H9 (cell line): Measurements from ENCODE around the gene KCNH1. TPM values are rescaled to one million over a fixed set of nuclear protein-coding genes. Genes with fewer than 3 reads are reported as not detected.
A peak's percentile ranks its signal among the peaks of the same experiment; 100 is the strongest.

Source experiments
- DNase-seq: peaks from one replicate; pipeline ENCODE4 v3.0.0-alpha.2; 2017
- H2AFZ ChIP-seq: one replicate; pipeline ENCODE4 v1.6.1; 2013; ENCODE audit warnings: mild to moderate bottlenecking, low read length, control low read depth, moderate library complexity
- H2AK5ac ChIP-seq: 2 replicates; pipeline ENCODE4 v1.6.1; 2013; ENCODE audit warnings: low read length, control low read depth, mixed read lengths; ENCODE audit not compliant: insufficient read length
- H2BK120ac ChIP-seq: one replicate; pipeline ENCODE4 v1.6.1; 2013; ENCODE audit warnings: low read depth, mild to moderate bottlenecking, low read length, control low read depth, inconsistent platforms; ENCODE audit not compliant: poor library complexity, severe bottlenecking
- H2BK12ac ChIP-seq: 2 replicates; pipeline ENCODE4 v1.6.1; 2013; ENCODE audit warnings: low read length, control low read depth, mixed read lengths, low read depth; ENCODE audit not compliant: insufficient read length
- H2BK15ac ChIP-seq: 2 replicates; pipeline ENCODE4 v1.6.1; 2013; ENCODE audit warnings: low read depth, low read length, control low read depth
- H2BK20ac ChIP-seq: one replicate; pipeline ENCODE4 v1.6.1; 2013; ENCODE audit warnings: low read depth, mild to moderate bottlenecking, low read length, control low read depth, inconsistent platforms; ENCODE audit not compliant: poor library complexity, severe bottlenecking
- H2BK5ac ChIP-seq: 2 replicates; pipeline ENCODE4 v1.6.1; 2013; ENCODE audit warnings: low read length, control low read depth, mixed read lengths; ENCODE audit not compliant: insufficient read length
- H3K14ac ChIP-seq: 2 replicates; pipeline ENCODE4 v1.6.1; 2013; ENCODE audit warnings: low read length, control low read depth; ENCODE audit not compliant: insufficient read depth
- H3K18ac ChIP-seq: 2 replicates; pipeline ENCODE4 v1.6.1; 2013; ENCODE audit warnings: low read depth, mild to moderate bottlenecking, mixed read lengths, low read length, control low read depth; ENCODE audit not compliant: insufficient read length
- H3K23ac ChIP-seq: 2 replicates; pipeline ENCODE4 v1.6.1; 2013; ENCODE audit warnings: low read length, control low read depth, mixed read lengths, low read depth; ENCODE audit not compliant: insufficient read length
- H3K23me2 ChIP-seq: 2 replicates; pipeline ENCODE4 v1.6.1; 2013; ENCODE audit warnings: low read depth, mild to moderate bottlenecking, mixed read lengths, low read length, control low read depth; ENCODE audit not compliant: insufficient read length, poor library complexity, severe bottlenecking
- H3K27ac ChIP-seq: 2 replicates; pipeline ENCODE4 v1.5.1; 2013; ENCODE audit warnings: low read length, control low read depth, mixed read lengths, low read depth; ENCODE audit not compliant: insufficient read length
- H3K27me3 ChIP-seq: 2 replicates; pipeline ENCODE4 v1.6.1; 2013; ENCODE audit warnings: low read length, control low read depth, inconsistent platforms; ENCODE audit not compliant: insufficient read depth
- H3K4ac ChIP-seq: 2 replicates; pipeline ENCODE4 v1.6.1; 2013; ENCODE audit warnings: low read depth, mild to moderate bottlenecking, control low read depth, inconsistent platforms, low read length, moderate library complexity
- H3K4me1 ChIP-seq: 2 replicates; pipeline ENCODE4 v1.6.1; 2013; ENCODE audit warnings: low read length, control low read depth, inconsistent platforms; ENCODE audit not compliant: insufficient read depth
- H3K4me2 ChIP-seq: 2 replicates; pipeline ENCODE4 v1.6.1; 2013; ENCODE audit warnings: low read length, control low read depth, mixed read lengths; ENCODE audit not compliant: insufficient read length, insufficient read depth
- H3K56ac ChIP-seq: 2 replicates; pipeline ENCODE4 v1.6.1; 2013; ENCODE audit warnings: low read depth, mild to moderate bottlenecking, mixed read lengths, low read length, control low read depth; ENCODE audit not compliant: insufficient read length
- H3K79me1 ChIP-seq: 2 replicates; pipeline ENCODE4 v1.6.1; 2013; ENCODE audit warnings: low read depth, mild to moderate bottlenecking, moderate library complexity, low read length, control low read depth, inconsistent platforms; ENCODE audit not compliant: insufficient read depth, poor library complexity, severe bottlenecking
- H3K79me2 ChIP-seq: 2 replicates; pipeline ENCODE4 v1.6.1; 2013; ENCODE audit warnings: low read length, control low read depth, inconsistent platforms; ENCODE audit not compliant: insufficient read depth
- H3K9ac ChIP-seq: 2 replicates; pipeline ENCODE4 v1.6.1; 2013; ENCODE audit warnings: low read length, control low read depth, mixed read lengths; ENCODE audit not compliant: insufficient read length; ENCODE audit errors: extremely low read depth
- H3K9me3 ChIP-seq: one replicate; pipeline ENCODE4 v1.6.1; 2013; ENCODE audit warnings: low read depth, low read length, inconsistent platforms; ENCODE audit not compliant: control insufficient read depth
- H3T11ph ChIP-seq: one replicate; pipeline ENCODE4 v1.6.1; 2013; ENCODE audit warnings: mild to moderate bottlenecking, low read length, control low read depth, inconsistent platforms
- H4K20me1 ChIP-seq: one replicate; pipeline ENCODE4 v1.6.1; 2013; ENCODE audit not compliant: control insufficient read depth, insufficient read length, insufficient read depth
- H4K5ac ChIP-seq: 2 replicates; pipeline ENCODE4 v1.6.1; 2013; ENCODE audit warnings: low read depth, mild to moderate bottlenecking, mixed read lengths, low read length, control low read depth; ENCODE audit not compliant: insufficient read length
- H4K8ac ChIP-seq: replicated peaks from 2 replicates; pipeline ENCODE4 v1.6.1; 2013; ENCODE audit warnings: low read length, control low read depth, mixed read lengths, low read depth; ENCODE audit not compliant: insufficient read length
- H4K91ac ChIP-seq: 2 replicates; pipeline ENCODE4 v1.6.1; 2013; ENCODE audit warnings: low read depth, mild to moderate bottlenecking, moderate library complexity, mixed read lengths, low read length, control low read depth; ENCODE audit not compliant: insufficient read length
- H3K27ac Mint-ChIP-seq, 3 experiments: 2 replicates in 2 of 3; 3 replicates in 1 of 3; pipeline ENCODE4 v1.8.0; 2020 to 2021; ENCODE audit warnings: mixed read lengths in 3 of 3, mild to moderate bottlenecking in 1 of 3, moderate library complexity in 1 of 3
- H3K27me3 Mint-ChIP-seq: 2 replicates; pipeline ENCODE4 v1.8.0; 2021; ENCODE audit warnings: low read depth, mild to moderate bottlenecking, moderate library complexity, mixed read lengths
- H3K36me3 Mint-ChIP-seq, 3 experiments: 2 replicates in 2 of 3; 3 replicates in 1 of 3; pipeline ENCODE4 v1.8.0; 2020 to 2021; ENCODE audit warnings: low read depth in 3 of 3, mixed read lengths in 3 of 3; ENCODE audit not compliant: insufficient read depth in 1 of 3
- H3K4me1 Mint-ChIP-seq, 2 experiments: 2 replicates each; pipeline ENCODE4 v1.8.0; 2020; ENCODE audit warnings: mixed read lengths in 2 of 2
- H3K4me3 Mint-ChIP-seq, 2 experiments: 2 replicates in 1 of 2; 3 replicates in 1 of 2; pipeline ENCODE4 v1.8.0; 2020 to 2021; ENCODE audit warnings: mild to moderate bottlenecking in 2 of 2, mixed read lengths in 2 of 2, moderate library complexity in 1 of 2
- H3K9me3 Mint-ChIP-seq, 2 experiments: 2 replicates in 1 of 2; 3 replicates in 1 of 2; pipeline ENCODE4 v1.8.0; 2020; ENCODE audit warnings: mild to moderate bottlenecking in 2 of 2, mixed read lengths in 2 of 2, moderate library complexity in 1 of 2
- WGBS: extraction: QIAGEN DNeasy Blood & Tissue Kit; methylation state at CpG from one replicate; pipeline ENCODE4 v1.1.7; 2013; ENCODE audit warnings: missing lambda C conversion rate, low lambda C conversion rate, mixed read lengths; ENCODE audit not compliant: insufficient read length; ENCODE audit errors: extremely low coverage; 5-methylcytosine and 5-hydroxymethylcytosine counted together
- total RNA-seq: library from RNA; stranded (reverse); gene quantifications from 2 replicates; pipeline ENCODE4 v1.2.1, GENCODE V29; 2021
- TF ChIP-seq, protein P1 (sequence below): fragments of 200-600 bp; sonication (generic); conservative IDR thresholded peaks from 3 replicates; pipeline ENCODE4 v1.8.0; 2021; ENCODE audit warnings: antibody characterized with exemption, mild to moderate bottlenecking

KCNH1 gene
- total RNA-seq, 1 experiment from 2014 or later = 0.11 TPM

GRCh38 chr1:210916548-210916947 lies 217.4 kb downstream of the KCNH1 start:
- no peaks in the 10 kb centered on the region for H3K27me3 Mint-ChIP-seq
- TF ChIP-seq, protein P1, sequence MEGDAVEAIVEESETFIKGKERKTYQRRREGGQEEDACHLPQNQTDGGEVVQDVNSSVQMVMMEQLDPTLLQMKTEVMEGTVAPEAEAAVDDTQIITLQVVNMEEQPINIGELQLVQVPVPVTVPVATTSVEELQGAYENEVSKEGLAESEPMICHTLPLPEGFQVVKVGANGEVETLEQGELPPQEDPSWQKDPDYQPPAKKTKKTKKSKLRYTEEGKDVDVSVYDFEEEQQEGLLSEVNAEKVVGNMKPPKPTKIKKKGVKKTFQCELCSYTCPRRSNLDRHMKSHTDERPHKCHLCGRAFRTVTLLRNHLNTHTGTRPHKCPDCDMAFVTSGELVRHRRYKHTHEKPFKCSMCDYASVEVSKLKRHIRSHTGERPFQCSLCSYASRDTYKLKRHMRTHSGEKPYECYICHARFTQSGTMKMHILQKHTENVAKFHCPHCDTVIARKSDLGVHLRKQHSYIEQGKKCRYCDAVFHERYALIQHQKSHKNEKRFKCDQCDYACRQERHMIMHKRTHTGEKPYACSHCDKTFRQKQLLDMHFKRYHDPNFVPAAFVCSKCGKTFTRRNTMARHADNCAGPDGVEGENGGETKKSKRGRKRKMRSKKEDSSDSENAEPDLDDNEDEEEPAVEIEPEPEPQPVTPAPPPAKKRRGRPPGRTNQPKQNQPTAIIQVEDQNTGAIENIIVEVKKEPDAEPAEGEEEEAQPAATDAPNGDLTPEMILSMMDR = no peak
- H3K4me1 Mint-ChIP-seq = peaks cover 9 to 11% of the 10 kb centered on the region in 2 experiments; a peak in 2 of 4 replicates
- Histone ChIP-seq H2BK120ac (no peak overlapping the region), H3K23ac (no peak overlapping the region), H3K27me3 (no peaks in the 10 kb centered on the region), H3T11ph (no peak overlapping the region), H4K8ac (no peak overlapping the region), H3K14ac (no peak overlapping the region), H4K91ac (no peak overlapping the region), H4K5ac (no peak overlapping the region), H2AK5ac (no peak overlapping the region), H2BK20ac (no peak overlapping the region), H3K79me1 (no peaks in the 10 kb centered on the region), H3K9ac (no peak overlapping the region), H2BK5ac (no peak overlapping the region), H3K4me1 (no peaks in the 10 kb centered on the region), H3K23me2 (no peaks in the 10 kb centered on the region), H3K27ac (no peak overlapping the region), H3K56ac (no peak overlapping the region), H2BK12ac (no peak overlapping the region), H3K4me2 (no peak overlapping the region), H3K4ac (no peak overlapping the region), H3K18ac (no peak overlapping the region), H2BK15ac (no peak overlapping the region), H2AFZ (no peak overlapping the region), H3K79me2 (no peaks in the 10 kb centered on the region), H4K20me1 (no peaks in the 10 kb centered on the region), H3K9me3 (no peaks in the 10 kb centered on the region)
- H3K36me3 Mint-ChIP-seq = no peaks in the 10 kb centered on the region
- no peaks in the 10 kb centered on the region for H3K9me3 Mint-ChIP-seq
- no CpG with 5 or more reads among the region's 4 CpGs for WGBS
- no peak overlapping the region for H3K4me3 Mint-ChIP-seq
- DNase-seq = no peak
- peak overlapping the region in 1 of 3 experiments; percentile 36; a peak in 1 of 7 replicates for H3K27ac Mint-ChIP-seq
